SKM-1 treated with dmso at 0.1 percent for 144 hours (cell line): Measurements from ENCODE around the gene LYPD3.
A peak's percentile ranks its signal among the peaks of the same experiment; 100 is the strongest.

Experiments used
- DNase-seq: peaks from one replicate; lab custom pipeline; 2025; ENCODE audit not compliant: unreplicated experiment; lab: John Stamatoyannopoulos, UW

The LYPD3 gene

DNA sequence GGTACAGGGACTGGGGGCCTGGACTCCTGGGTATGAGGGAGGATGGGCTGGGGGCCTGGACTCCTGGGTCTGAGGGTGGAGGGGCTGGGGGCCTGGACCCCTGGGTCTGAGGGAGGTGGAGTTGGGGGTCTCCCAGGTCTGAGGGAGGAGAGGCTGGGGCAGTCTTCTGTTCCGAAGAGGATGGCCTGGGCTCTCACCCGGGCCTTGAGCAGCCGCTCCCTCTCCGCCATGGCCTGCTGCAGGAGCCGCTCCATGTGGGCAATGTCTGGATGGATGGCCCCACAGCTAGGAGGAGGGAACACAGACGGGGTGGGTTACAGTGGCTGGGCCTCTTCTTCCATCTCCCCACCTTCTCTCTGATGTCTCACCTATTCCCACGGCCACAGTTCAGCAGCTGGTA, 21.0 kb upstream of the LYPD3 start:
- DNase-seq, result no peak

DNA sequence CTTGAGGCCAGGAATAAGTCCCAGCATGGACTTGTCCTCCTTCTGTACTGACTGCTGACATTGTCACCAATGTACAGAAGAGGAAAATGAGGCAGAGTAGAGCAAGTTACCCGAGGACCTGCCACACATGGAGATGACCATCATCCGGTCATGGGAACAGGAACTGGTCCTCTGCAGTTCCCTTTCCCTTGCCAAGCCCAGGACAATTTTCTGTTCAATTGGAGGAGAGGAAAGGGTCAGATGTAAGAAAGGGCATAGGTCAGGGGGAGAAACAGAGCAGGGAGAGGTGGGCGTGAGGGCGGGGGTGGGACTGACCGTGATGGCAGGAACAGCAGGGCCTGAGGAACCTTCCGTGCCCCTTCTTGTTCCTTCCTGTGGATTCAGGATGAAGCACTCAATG, 20.5 kb upstream of the LYPD3 start:
- no peak for DNase-seq

DNA sequence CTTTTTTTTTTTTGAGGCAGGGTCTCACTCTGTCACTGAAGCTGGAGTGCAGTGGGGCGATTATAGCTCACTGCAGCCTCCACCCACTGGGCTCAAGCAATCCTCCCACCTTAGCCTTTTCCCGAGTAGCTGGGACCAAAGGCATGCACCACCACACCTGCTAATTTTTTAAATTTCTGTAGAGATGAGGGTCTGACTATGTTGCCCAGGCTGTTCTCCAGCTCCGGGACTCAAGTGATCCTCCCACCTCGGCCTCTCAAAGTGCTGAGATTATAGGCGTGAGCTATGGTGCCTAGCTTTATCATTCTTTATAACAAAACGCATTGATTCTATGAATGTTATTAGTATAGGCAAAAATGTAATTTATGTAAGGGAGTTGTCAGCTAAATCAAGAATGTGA, 17.9 kb upstream of the LYPD3 start:
- no peak for DNase-seq

- no peak for DNase-seq
Observed at GRCh38 chr19:43482193-43482592, 16.8 kb upstream of the LYPD3 start.

- no peak for DNase-seq
Observed at GRCh38 chr19:43481701-43482100, 16.3 kb upstream of the LYPD3 start.

GRCh38 chr19:43480574-43480973, 15.2 kb upstream of the LYPD3 start:
- no peak for DNase-seq

DNA sequence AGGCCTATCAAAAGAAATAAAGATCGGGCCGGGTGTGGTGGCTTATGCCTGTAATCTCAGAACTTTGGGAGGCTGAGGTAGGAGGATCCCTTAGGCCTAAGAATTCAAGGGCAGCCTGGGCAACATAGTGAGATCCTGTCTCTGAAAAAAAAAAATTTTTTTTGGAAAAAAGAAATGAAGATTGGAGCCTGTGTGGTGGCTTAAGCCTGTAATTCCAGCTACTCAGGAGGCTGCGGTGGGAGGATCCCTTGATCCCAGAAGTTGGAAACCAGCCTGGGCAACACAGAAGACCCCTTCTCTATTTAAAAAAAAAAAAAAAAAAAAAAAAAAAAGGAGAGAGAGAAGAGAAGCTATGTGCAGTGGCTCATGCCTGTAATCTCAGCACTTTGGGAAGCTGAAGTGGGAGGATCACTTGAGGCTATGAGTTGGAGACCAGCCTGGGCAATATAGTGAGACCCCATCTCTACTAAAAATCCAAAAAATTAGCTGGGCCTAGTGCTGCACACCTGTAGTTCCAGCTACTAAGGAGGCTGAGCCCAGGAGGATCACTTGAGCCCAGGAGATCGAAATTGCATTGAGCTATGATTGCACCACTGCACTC, 14.7 kb upstream of the LYPD3 start:
- DNase-seq, result no peak

- no peak for DNase-seq
Observed at GRCh38 chr19:43479226-43479625, 13.8 kb upstream of the LYPD3 start.

GRCh38 chr19:43478323-43478722, 12.9 kb upstream of the LYPD3 start:
- DNase-seq, result no peak

DNA sequence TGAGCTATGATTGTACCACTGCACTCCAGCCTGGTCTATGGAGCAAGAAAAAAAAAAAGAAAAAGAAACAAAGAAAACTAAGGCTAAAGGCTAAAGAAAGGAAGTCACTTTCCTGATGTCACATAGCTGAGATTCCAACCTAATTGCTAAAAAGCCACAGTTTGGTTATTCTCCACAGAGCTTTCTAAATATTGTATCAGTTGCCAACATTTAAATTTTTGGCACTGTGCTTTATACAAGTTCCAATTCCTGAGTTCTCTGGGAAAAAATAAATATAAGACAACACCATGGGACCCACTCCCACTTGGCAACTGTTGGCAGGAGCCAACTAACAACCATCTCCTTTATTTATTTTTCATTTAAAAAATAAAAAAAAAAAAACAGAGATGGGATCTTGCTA, 11.2 kb upstream of the LYPD3 start:
- no peak for DNase-seq

DNA sequence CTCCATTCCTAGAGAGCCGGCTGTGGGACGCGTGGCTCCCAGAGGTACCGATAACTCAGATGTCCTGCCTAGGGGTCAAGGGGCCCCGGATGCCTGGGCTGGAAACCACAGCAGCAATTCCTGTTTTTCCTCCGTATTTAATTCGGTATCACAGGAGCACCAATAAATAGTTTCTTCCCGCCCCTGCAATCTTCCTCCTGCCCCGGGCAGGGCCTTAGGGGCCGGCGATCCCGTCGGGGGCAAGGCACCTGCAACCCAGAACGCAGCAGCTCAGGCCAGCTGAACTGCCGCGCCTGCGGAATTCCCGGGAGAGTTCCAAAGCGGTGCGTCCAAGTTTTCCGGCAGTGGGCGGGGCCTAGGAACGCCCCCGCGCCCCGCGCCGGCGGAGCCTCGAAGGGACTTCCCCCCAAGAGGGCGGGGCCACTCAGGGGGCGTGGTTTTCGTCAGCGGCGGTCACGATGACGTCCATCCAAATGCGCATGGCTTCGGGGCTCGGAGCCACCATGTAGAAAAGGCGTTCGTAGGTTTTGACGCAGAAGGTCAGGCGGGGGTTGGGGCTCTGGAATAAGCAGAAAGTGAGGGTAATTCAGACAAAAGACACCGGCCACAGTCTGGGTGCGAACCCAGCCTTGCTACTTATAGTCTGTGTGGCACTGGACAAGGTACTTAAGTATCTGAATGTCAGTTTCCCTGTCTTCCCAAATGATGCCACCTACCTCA, 9.7 kb upstream of the LYPD3 start:
- DNase-seq, result peak; percentile 34

DNA sequence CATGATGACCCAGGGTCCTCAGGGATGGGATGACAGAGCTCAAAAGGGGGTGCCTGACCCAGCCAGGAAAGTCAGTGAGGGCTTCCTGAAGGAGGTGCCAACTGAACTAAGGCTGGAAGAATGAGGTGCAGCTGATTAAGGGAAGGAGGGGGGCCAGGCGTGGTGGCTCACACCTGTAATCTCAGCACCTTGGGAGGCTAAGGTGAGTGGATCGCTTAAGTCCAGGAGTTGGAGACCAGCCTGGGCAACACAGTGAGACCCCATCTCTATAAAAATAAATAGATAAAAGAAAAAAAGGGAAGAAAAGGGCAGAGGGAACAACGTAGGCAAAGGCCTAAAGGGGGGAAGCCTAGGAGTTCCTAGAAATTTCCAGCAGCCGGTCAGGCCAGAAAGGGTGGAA, 9.1 kb upstream of the LYPD3 start:
- DNase-seq, result no peak

- no peak for DNase-seq
Observed at GRCh38 chr19:43471091-43471490, 5.7 kb upstream of the LYPD3 start.

DNA sequence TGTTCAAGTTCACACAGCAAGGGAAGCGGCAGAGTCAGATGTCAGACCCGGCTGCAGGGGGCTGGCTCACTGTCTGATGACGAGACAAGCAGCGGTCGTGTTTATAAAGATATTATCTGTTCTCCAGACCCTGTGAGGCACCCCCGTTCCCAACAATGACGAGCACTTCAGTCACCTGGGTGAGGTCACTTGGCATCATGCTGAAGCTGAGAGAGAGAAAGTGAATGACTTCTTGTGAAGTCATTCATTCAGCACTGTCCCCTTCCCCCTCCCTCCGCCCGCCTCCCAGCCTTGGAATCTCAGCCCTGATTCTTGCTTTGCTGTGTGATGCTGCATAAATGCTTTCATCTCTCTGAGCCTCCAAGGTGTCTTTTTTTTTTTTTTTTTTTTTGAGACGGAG, 4.9 kb upstream of the LYPD3 start:
- DNase-seq, result no peak

GRCh38 chr19:43469160-43469480, 3.7 kb upstream of the LYPD3 start:
- no peak for DNase-seq

DNA sequence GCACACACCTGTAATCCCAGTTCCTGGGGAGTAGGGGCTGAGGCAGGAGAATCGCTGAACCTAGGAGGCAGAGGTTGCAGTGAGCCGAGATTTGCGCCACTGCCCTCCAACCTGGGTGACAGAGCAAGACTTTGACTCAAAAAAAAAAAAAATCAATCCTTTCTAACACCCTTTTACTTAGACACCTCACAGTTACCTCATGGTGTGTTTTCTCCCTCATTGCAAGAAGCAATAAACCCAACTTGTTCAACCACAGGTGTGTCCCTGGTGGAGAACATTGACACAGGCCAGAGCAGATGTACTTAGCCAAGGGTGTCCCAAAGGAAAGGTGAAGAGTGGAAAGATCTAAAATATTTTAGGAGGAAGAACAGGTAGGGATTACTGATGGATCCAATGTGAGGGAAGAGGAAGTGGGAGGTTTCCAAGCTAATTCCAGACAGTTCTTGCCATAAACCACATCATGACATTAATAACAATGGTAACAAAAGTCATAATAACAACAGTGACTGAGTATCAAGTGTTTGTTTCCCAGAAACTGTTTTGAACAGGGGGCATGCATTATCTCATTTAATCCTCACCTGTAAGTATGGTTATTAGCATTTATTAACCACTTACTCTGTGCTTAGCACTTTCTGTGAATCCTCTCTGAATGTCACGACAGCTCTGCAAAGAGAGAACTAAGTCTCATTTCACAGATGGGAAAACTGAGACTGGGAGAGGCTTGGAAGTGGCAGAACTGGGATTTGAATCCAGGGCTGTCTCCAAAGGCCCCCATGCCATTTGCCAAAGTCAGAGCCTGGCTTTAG, 3.1 kb upstream of the LYPD3 start:
- no peak for DNase-seq

DNA sequence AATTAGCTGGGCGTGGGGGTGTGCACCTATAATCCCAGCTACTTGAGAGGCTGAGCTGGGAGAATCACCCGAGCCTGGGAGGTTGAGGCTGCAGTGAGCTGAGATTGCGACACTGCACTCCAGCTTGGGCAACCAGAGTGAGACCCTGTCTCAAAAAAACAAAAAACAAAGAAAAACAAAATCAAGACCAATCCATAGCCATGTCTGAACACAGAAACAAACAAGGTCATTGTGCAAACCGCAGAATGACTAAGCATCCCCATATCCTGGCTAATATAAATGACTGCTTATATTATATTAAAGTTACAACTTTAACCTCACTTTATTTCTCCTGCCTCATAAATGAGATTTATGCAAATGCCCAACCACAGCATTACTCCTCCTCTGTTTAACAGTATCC, 2.3 kb upstream of the LYPD3 start:
- DNase-seq, result no peak

GRCh38 chr19:43467276-43467675, 1.9 kb upstream of the LYPD3 start:
- DNase-seq, result no peak

DNA sequence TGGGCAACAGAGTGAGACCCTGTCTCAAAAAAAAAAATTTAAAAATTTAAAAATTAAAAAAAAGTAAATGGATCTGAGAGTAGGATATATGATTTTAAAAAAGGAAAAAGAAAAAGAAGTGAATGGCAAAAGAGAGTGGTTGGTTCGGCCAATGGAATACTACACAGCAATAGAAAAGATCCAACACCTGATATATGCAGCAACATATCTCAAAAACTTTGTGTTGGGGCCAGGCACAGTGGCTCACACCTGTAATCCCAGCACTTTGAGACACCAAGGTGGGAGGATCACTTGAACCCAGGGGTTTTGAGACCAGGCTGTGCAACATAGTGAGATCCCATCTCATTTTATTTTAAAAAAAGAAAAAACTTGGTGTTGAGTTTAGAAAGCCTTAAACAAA, 1.4 kb upstream of the LYPD3 start:
- DNase-seq, result no peak

GRCh38 chr19:43464134-43464775, 1.2 kb downstream of the LYPD3 start:
- no peak for DNase-seq

GRCh38 chr19:43463381-43464133, 1.9 kb downstream of the LYPD3 start:
- peak; percentile 70 for DNase-seq
